CD8-positive, alpha-beta memory T cell (primary cell): ENCODE data around the gene PEF1. TPM values are rescaled to one million over a fixed set of nuclear protein-coding genes. Genes with fewer than 3 reads are reported as not detected.

Experiments used
- CTCF ChIA-PET: fragments of 350-600 bp; sonication (Branson Sonifier 250); formaldehyde crosslinking; loops from one replicate; lab custom pipeline; 2021; ENCODE audit warnings: antibody characterized with exemption; lab: Charles Lee
- POLR2A ChIA-PET: fragments of 350-600 bp; sonication (Branson Sonifier 250); formaldehyde crosslinking; loops from one replicate; lab custom pipeline; 2021; ENCODE audit warnings: antibody characterized with exemption; lab: Charles Lee
- DNase-seq, 5 donors: peaks; one replicate each; pipeline versions ENCODE4 v3.0.0 to v3.0.0-alpha.2; 2020 to 2022; ENCODE audit warnings: mixed read lengths in 1 of 5
- H3K27ac ChIP-seq: one replicate; pipeline ENCODE4 v1.7.0; 2013; ENCODE audit warnings: low read depth, mild to moderate bottlenecking, low read length, moderate library complexity
- H3K27me3 ChIP-seq: 2 replicates; pipeline ENCODE4 v1.7.0; 2013; ENCODE audit warnings: low read length, mild to moderate bottlenecking; ENCODE audit not compliant: insufficient read depth, poor library complexity, severe bottlenecking
- H3K36me3 ChIP-seq: 2 replicates; pipeline ENCODE4 v1.7.0; 2013; ENCODE audit warnings: mild to moderate bottlenecking, low read length, moderate library complexity; ENCODE audit not compliant: insufficient read depth
- H3K4me1 ChIP-seq: 2 replicates; pipeline ENCODE4 v1.7.0; 2013; ENCODE audit warnings: mild to moderate bottlenecking, low read length, moderate library complexity; ENCODE audit not compliant: insufficient read depth
- H3K4me3 ChIP-seq: 2 replicates; pipeline ENCODE4 v1.7.0; 2013; ENCODE audit warnings: mild to moderate bottlenecking, low read length
- H3K9me3 ChIP-seq: 2 replicates; pipeline ENCODE4 v1.7.0; 2013; ENCODE audit warnings: mild to moderate bottlenecking, low read length
- H3K27ac Mint-ChIP-seq, 8 donors: one replicate each; pipeline ENCODE4 v1.8.0; 2020 to 2021; ENCODE audit warnings: mixed read lengths in 8 of 8, mild to moderate bottlenecking in 6 of 8, inconsistent platforms in 3 of 8, moderate library complexity in 3 of 8
- H3K27me3 Mint-ChIP-seq, 2 donors: one replicate each; pipeline ENCODE4 v1.8.0; 2020 to 2021; ENCODE audit warnings: mixed read lengths in 2 of 2, mild to moderate bottlenecking in 1 of 2, moderate library complexity in 1 of 2
- H3K36me3 Mint-ChIP-seq, 3 donors: one replicate each; pipeline ENCODE4 v1.8.0; 2020 to 2021; ENCODE audit warnings: mixed read lengths in 3 of 3, inconsistent platforms in 1 of 3, mild to moderate bottlenecking in 1 of 3
- H3K4me1 Mint-ChIP-seq, 3 donors: one replicate each; pipeline ENCODE4 v1.8.0; 2020 to 2021; ENCODE audit warnings: mixed read lengths in 3 of 3, inconsistent platforms in 1 of 3, mild to moderate bottlenecking in 1 of 3
- H3K4me3 Mint-ChIP-seq, 7 donors: one replicate each; pipeline ENCODE4 v1.8.0; 2020 to 2021; ENCODE audit warnings: mixed read lengths in 7 of 7, mild to moderate bottlenecking in 6 of 7, moderate library complexity in 4 of 7, inconsistent platforms in 2 of 7
- H3K9me3 Mint-ChIP-seq, 5 donors: one replicate each; pipeline ENCODE4 v1.8.0; 2020 to 2022; ENCODE audit warnings: mixed read lengths in 5 of 5, mild to moderate bottlenecking in 3 of 5, moderate library complexity in 2 of 5, inconsistent platforms in 1 of 5
- polyA plus RNA-seq: library from polyadenylated mRNA; unstranded; fragments of 300-500 nt; fragmentation: Illumina TruSeq; gene quantifications from one replicate; pipeline ENCODE4 v1.2.3, GENCODE V29; 2021
- total RNA-seq, 2 experiments: library from RNA; stranded (reverse); gene quantifications; one replicate each; pipeline ENCODE4 v1.2.3, GENCODE V29; 2021

PEF1 gene
- total and polyA plus RNA-seq, 3 experiments from 2014 or later: 67.9 to 98.9 (median 69.9) TPM

GRCh38 chr1:31677401-31677800 lies 32.7 kb upstream of the PEF1 start:
- ChIA-PET CTCF (no interaction called here), POLR2A (no interaction called here)
- no peak overlapping the region for H3K4me3 ChIP-seq
- Mint-ChIP-seq H3K4me3 (no peak overlapping the region), H3K36me3 (no peaks in the 10 kb centered on the region), H3K4me1 (no peaks in the 10 kb centered on the region), H3K27ac (no peak overlapping the region), H3K9me3 (no peaks in the 10 kb centered on the region), H3K27me3 (peaks cover 8 to 16% of the 10 kb centered on the region in 2 donors)
- no peak overlapping the region for H3K27ac ChIP-seq
- H3K36me3 ChIP-seq: no peaks in the 10 kb centered on the region
- H3K4me1 ChIP-seq: no peaks in the 10 kb centered on the region
- H3K27me3 ChIP-seq: no peaks in the 10 kb centered on the region
- H3K9me3 ChIP-seq: no peaks in the 10 kb centered on the region
- no peak for DNase-seq

- no peaks in the 10 kb centered on the region for H3K4me1 ChIP-seq
- no peaks in the 10 kb centered on the region for H3K9me3 Mint-ChIP-seq
- no peak for DNase-seq
- H3K27me3 Mint-ChIP-seq: peaks cover 7 to 14% of the 10 kb centered on the region in 2 donors
- no peak overlapping the region for H3K4me3 ChIP-seq
- no peak overlapping the region for H3K4me3 Mint-ChIP-seq
- CTCF ChIA-PET: no interaction called here
- H3K36me3 ChIP-seq: no peaks in the 10 kb centered on the region
- no peaks in the 10 kb centered on the region for H3K9me3 ChIP-seq
- H3K36me3 Mint-ChIP-seq: no peaks in the 10 kb centered on the region
- H3K27me3 ChIP-seq: no peaks in the 10 kb centered on the region
- H3K27ac ChIP-seq: no peak overlapping the region
- H3K4me1 Mint-ChIP-seq: peaks cover 0 to 3% (median 0%) of the 10 kb centered on the region in 3 donors
- no peak overlapping the region for H3K27ac Mint-ChIP-seq
- POLR2A ChIA-PET: no interaction called here
These were observed 31.1 kb upstream of the PEF1 start for GRCh38 chr1:31675756-31676155.

- ChIA-PET CTCF (interaction anchor here (0.8 kb wide), 2 partner anchors 9 to 71 kb away, joined by 3 read pairs; no protein-coding TSS in a partner anchor), POLR2A (no interaction called here)
- Mint-ChIP-seq H3K4me1 (peaks cover 2 to 6% (median 2%) of the 10 kb centered on the region in 3 donors), H3K9me3 (no peaks in the 10 kb centered on the region), H3K27me3 (peaks cover 8 to 17% of the 10 kb centered on the region in 2 donors), H3K36me3 (no peaks in the 10 kb centered on the region), H3K4me3 (no peak overlapping the region), H3K27ac (no peak overlapping the region)
- Histone ChIP-seq H3K36me3 (no peaks in the 10 kb centered on the region), H3K27me3 (no peaks in the 10 kb centered on the region), H3K4me3 (no peak overlapping the region), H3K9me3 (no peaks in the 10 kb centered on the region), H3K27ac (no peak overlapping the region), H3K4me1 (no peaks in the 10 kb centered on the region)
- no peak for DNase-seq
These were observed 30.5 kb upstream of the PEF1 start for GRCh38 chr1:31675161-31675560.

GRCh38 chr1:31674626-31675025 lies 29.9 kb upstream of the PEF1 start:
- no peak for DNase-seq
- H3K27me3 Mint-ChIP-seq: peaks cover 14 to 20% of the 10 kb centered on the region in 2 donors
- H3K27ac Mint-ChIP-seq: no peak overlapping the region
- Histone ChIP-seq H3K9me3 (no peaks in the 10 kb centered on the region), H3K36me3 (no peaks in the 10 kb centered on the region), H3K4me1 (peaks cover 3% of the 10 kb centered on the region), H3K4me3 (no peak overlapping the region), H3K27me3 (peaks cover 5% of the 10 kb centered on the region), H3K27ac (no peak overlapping the region)
- ChIA-PET CTCF (interaction anchor here (0.8 kb wide), 2 partner anchors 8 to 71 kb away, joined by 3 read pairs; no protein-coding TSS in a partner anchor), POLR2A (no interaction called here)
- H3K9me3 Mint-ChIP-seq: no peaks in the 10 kb centered on the region
- no peak overlapping the region for H3K4me3 Mint-ChIP-seq
- no peaks in the 10 kb centered on the region for H3K36me3 Mint-ChIP-seq
- H3K4me1 Mint-ChIP-seq: peaks cover 5 to 11% (median 5%) of the 10 kb centered on the region in 3 donors

- H3K4me3 ChIP-seq: no peak overlapping the region
- H3K9me3 Mint-ChIP-seq: no peaks in the 10 kb centered on the region
- peaks cover 5 to 13% (median 5%) of the 10 kb centered on the region in 3 donors for H3K4me1 Mint-ChIP-seq
- H3K36me3 ChIP-seq: no peaks in the 10 kb centered on the region
- POLR2A ChIA-PET: no interaction called here
- CTCF ChIA-PET: no interaction called here
- no peak for DNase-seq
- H3K27ac ChIP-seq: no peak overlapping the region
- no peak overlapping the region for H3K27ac Mint-ChIP-seq
- H3K9me3 ChIP-seq: no peaks in the 10 kb centered on the region
- H3K27me3 Mint-ChIP-seq: peaks cover 18 to 27% of the 10 kb centered on the region in 2 donors
- peaks cover 6% of the 10 kb centered on the region for H3K27me3 ChIP-seq
- H3K4me3 Mint-ChIP-seq: no peak overlapping the region
- no peaks in the 10 kb centered on the region for H3K36me3 Mint-ChIP-seq
- peaks cover 3% of the 10 kb centered on the region for H3K4me1 ChIP-seq
These were observed 28.8 kb upstream of the PEF1 start for GRCh38 chr1:31673433-31673832.

GRCh38 chr1:31672986-31673385 lies 28.3 kb upstream of the PEF1 start:
- ChIA-PET POLR2A (no interaction called here), CTCF (no interaction called here)
- H3K36me3 Mint-ChIP-seq: no peaks in the 10 kb centered on the region
- no peaks in the 10 kb centered on the region for H3K9me3 Mint-ChIP-seq
- no peak overlapping the region for H3K27ac Mint-ChIP-seq
- H3K27me3 Mint-ChIP-seq: peaks cover 17 to 27% of the 10 kb centered on the region in 2 donors
- H3K4me1 Mint-ChIP-seq: peaks cover 5 to 13% (median 5%) of the 10 kb centered on the region in 3 donors
- Histone ChIP-seq H3K36me3 (no peaks in the 10 kb centered on the region), H3K9me3 (no peaks in the 10 kb centered on the region), H3K27me3 (peaks cover 6% of the 10 kb centered on the region), H3K4me3 (no peak overlapping the region), H3K27ac (no peak overlapping the region), H3K4me1 (peaks cover 3% of the 10 kb centered on the region)
- no peak for DNase-seq
- H3K4me3 Mint-ChIP-seq: no peak overlapping the region

- H3K9me3 Mint-ChIP-seq: no peaks in the 10 kb centered on the region
- no peak for DNase-seq
- no peak overlapping the region for H3K4me3 ChIP-seq
- peak overlapping the region in 1 of 8 donors; percentile 55 for H3K27ac Mint-ChIP-seq
- peaks cover 3% of the 10 kb centered on the region for H3K4me1 ChIP-seq
- H3K4me1 Mint-ChIP-seq: peaks cover 5 to 13% (median 5%) of the 10 kb centered on the region in 3 donors
- H3K27me3 ChIP-seq: peaks cover 6% of the 10 kb centered on the region
- no peaks in the 10 kb centered on the region for H3K36me3 ChIP-seq
- peaks cover 13 to 20% of the 10 kb centered on the region in 2 donors for H3K27me3 Mint-ChIP-seq
- no peak overlapping the region for H3K27ac ChIP-seq
- no peak overlapping the region for H3K4me3 Mint-ChIP-seq
- ChIA-PET CTCF (interaction anchor here (1.1 to 1.2 kb wide), 2 partner anchors 31 to 34 kb away, joined by 3 to 4 read pairs; no protein-coding TSS in a partner anchor), POLR2A (no interaction called here)
- H3K36me3 Mint-ChIP-seq: no peaks in the 10 kb centered on the region
- H3K9me3 ChIP-seq: no peaks in the 10 kb centered on the region
These were observed 27.0 kb upstream of the PEF1 start for GRCh38 chr1:31671561-31672201.

- peaks cover 5 to 13% (median 5%) of the 10 kb centered on the region in 3 donors for H3K4me1 Mint-ChIP-seq
- ChIA-PET POLR2A (no interaction called here), CTCF (interaction anchor here (1.1 to 1.5 kb wide), 3 partner anchors 31 to 118 kb away, joined by 3 to 9 read pairs (median 4); no protein-coding TSS in a partner anchor)
- H3K4me3 Mint-ChIP-seq: peak overlapping the region in 2 of 7 donors; percentile 16 to 42
- H3K27ac ChIP-seq: no peak overlapping the region
- H3K36me3 Mint-ChIP-seq: no peaks in the 10 kb centered on the region
- peaks cover 6% of the 10 kb centered on the region for H3K27me3 ChIP-seq
- H3K36me3 ChIP-seq: no peaks in the 10 kb centered on the region
- no peak overlapping the region for H3K27ac Mint-ChIP-seq
- H3K4me1 ChIP-seq: peaks cover 3% of the 10 kb centered on the region
- peaks cover 13 to 20% of the 10 kb centered on the region in 2 donors for H3K27me3 Mint-ChIP-seq
- no peak overlapping the region for H3K4me3 ChIP-seq
- H3K9me3 Mint-ChIP-seq: no peaks in the 10 kb centered on the region
- no peak for DNase-seq
- H3K9me3 ChIP-seq: no peaks in the 10 kb centered on the region
These were observed 26.5 kb upstream of the PEF1 start for GRCh38 chr1:31671147-31671546.
